ENCODE data around the gene ZGPAT. TPM values are rescaled to one million over a fixed set of nuclear protein-coding genes. Genes with fewer than 3 reads are reported as not detected.

The ZGPAT gene
- total and polyA plus RNA-seq, 9 of the 15 experiments (the other 6 are each of a cell fraction or from before 2014, with no cell fraction given), result 0.14 to 26.6 (median 7.4) TPM

DNA sequence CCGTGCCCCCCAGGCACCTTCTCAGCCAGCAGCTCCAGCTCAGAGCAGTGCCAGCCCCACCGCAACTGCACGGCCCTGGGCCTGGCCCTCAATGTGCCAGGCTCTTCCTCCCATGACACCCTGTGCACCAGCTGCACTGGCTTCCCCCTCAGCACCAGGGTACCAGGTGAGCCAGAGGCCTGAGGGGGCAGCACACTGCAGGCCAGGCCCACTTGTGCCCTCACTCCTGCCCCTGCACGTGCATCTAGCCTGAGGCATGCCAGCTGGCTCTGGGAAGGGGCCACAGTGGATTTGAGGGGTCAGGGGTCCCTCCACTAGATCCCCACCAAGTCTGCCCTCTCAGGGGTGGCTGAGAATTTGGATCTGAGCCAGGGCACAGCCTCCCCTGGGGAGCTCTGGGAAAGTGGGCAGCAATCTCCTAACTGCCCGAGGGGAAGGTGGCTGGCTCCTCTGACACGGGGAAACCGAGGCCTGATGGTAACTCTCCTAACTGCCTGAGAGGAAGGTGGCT is 10.4 kb upstream of the ZGPAT start (continued):
- TF ChIP-seq RFX7 (CRISPR knock-in tag; IDR thresholded peaks at IDR 0.05), result no peak
- no peak for TF ChIP-seq XRCC3 (IDR thresholded peaks at IDR 0.05)

DNA sequence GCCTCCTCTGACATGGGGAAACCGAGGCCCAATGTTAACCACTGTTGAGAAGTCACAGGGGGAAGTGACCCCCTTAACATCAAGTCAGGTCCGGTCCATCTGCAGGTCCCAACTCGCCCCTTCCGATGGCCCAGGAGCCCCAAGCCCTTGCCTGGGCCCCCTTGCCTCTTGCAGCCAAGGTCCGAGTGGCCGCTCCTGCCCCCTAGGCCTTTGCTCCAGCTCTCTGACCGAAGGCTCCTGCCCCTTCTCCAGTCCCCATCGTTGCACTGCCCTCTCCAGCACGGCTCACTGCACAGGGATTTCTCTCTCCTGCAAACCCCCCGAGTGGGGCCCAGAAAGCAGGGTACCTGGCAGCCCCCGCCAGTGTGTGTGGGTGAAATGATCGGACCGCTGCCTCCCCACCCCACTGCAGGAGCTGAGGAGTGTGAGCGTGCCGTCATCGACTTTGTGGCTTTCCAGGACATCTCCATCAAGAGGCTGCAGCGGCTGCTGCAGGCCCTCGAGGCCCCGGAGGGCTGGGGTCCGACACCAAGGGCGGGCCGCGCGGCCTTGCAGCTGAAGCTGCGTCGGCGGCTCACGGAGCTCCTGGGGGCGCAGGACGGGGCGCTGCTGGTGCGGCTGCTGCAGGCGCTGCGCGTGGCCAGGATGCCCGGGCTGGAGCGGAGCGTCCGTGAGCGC is 9.8 kb upstream of the ZGPAT start:
- FAIRE-seq (no peak), ATAC-seq (no peak), DNase-seq (ENCODE audit: extremely low read depth in 1 of 4, low spot score in 3 of 4) (peak in 1 of 4 experiments; percentile 20)
- no peak overlapping the region for H3K4me3 ChIP-seq
- no peaks in the 10 kb centered on the region for H3K9me1 ChIP-seq (ENCODE audit: control insufficient read depth, insufficient read depth, low read length)
- 84% methylated on average over 29 of the region's 40 CpGs for WGBS (ENCODE audit: insufficient coverage, low coverage, missing lambda C conversion rate)
- in situ Hi-C loops (cut with MboI), result no loop called here
- H3K27me3 ChIP-seq (ENCODE audit: control insufficient read depth in 2 of 2, insufficient read depth in 2 of 2, low read length in 2 of 2), result no peaks in the 10 kb centered on the region
- intact Hi-C loops (cut with micrococcal nuclease), result no loop called here
- TF ChIP-seq ZEB2 (IDR thresholded peaks at IDR 0.05) (no peak), GTF2A2 (tag; IDR thresholded peaks at IDR 0.05) (no peak), POLR2B (IDR thresholded peaks at IDR 0.05; ENCODE audit: low read depth, partially characterized antibody) (peak; percentile 24), HNRNPUL1 (IDR thresholded peaks at IDR 0.05; ENCODE audit: low read length) (0 out of 2 replicates have a peak, but pooled peaks have one; percentile 4), SUPT5H (IDR thresholded peaks at IDR 0.05) (peak; percentile 52; the same call in 1 of the 2 replicates), PCBP1 (IDR thresholded peaks at IDR 0.05; ENCODE audit: low read depth, low read length, poor library complexity, severe bottlenecking) (peak; percentile 43), RFX5 (IDR thresholded peaks at IDR 0.05; ENCODE audit: low read depth, low read length) (no peak), RBM22 (IDR thresholded peaks at IDR 0.05; ENCODE audit: low read depth, low read length, poor library complexity, severe bottlenecking) (peak; percentile 20), RBFOX2 (IDR thresholded peaks at IDR 0.05; ENCODE audit: low read depth, low read length) (0 out of 2 replicates have a peak, but pooled peaks have one; percentile 27), PTBP1 (IDR thresholded peaks at IDR 0.05; ENCODE audit: low read depth, low read length) (0 out of 2 replicates have a peak, but pooled peaks have one; percentile 17), POLR2G (IDR thresholded peaks at IDR 0.05; ENCODE audit: low read depth, low read length) (peak; percentile 80), POLR2AphosphoS2 (IDR thresholded peaks at IDR 0.05; ENCODE audit: low read length) (peak; percentile 76), SNRNP70 (optimal IDR thresholded peaks at IDR 0.05; ENCODE audit: low read depth, low read length) (peak; percentile 55)
- TF ChIP-seq, protein P1, sequence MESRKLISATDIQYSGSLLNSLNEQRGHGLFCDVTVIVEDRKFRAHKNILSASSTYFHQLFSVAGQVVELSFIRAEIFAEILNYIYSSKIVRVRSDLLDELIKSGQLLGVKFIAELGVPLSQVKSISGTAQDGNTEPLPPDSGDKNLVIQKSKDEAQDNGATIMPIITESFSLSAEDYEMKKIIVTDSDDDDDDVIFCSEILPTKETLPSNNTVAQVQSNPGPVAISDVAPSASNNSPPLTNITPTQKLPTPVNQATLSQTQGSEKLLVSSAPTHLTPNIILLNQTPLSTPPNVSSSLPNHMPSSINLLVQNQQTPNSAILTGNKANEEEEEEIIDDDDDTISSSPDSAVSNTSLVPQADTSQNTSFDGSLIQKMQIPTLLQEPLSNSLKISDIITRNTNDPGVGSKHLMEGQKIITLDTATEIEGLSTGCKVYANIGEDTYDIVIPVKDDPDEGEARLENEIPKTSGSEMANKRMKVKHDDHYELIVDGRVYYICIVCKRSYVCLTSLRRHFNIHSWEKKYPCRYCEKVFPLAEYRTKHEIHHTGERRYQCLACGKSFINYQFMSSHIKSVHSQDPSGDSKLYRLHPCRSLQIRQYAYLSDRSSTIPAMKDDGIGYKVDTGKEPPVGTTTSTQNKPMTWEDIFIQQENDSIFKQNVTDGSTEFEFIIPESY (CRISPR knock-in tag; IDR thresholded peaks at IDR 0.05), result peak; percentile 40; the same call in 1 of the 2 replicates
- ChIA-PET CTCF (ENCODE audit: low intra/inter-chr PET ratio) (no interaction called here), POLR2A (interaction anchor here (0.6 to 3.1 kb wide), 7 partner anchors 10 to 263 kb away, joined by 3 to 27 read pairs (median 3); partner anchors contain the start of genes ARFRP1, TPD52L2 and ZGPAT)
- H4K20me1 ChIP-seq (replicated peaks; ENCODE audit: control insufficient read depth, insufficient read depth, low read length), result no peaks in the 10 kb centered on the region; the same call in 1 of the 2 replicates
- peaks cover 9 to 86% of the 10 kb centered on the region in 2 experiments for H3K4me1 ChIP-seq (replicated peaks in 1 of 2; ENCODE audit: control insufficient read depth in 2 of 2, insufficient read depth in 2 of 2, low read length in 2 of 2)
- H3K9me3 ChIP-seq (replicated peaks; ENCODE audit: control insufficient read depth, insufficient read depth, low read depth, low read length), result no peaks in the 10 kb centered on the region
- no TSS peak for BruUV-seq (replicated peaks)
- H3K27ac ChIP-seq (ENCODE audit: extremely low read depth, low read depth, low read length), result no peak overlapping the region
- H2AFZ ChIP-seq (ENCODE audit: low read depth, low read length), result no peak overlapping the region
- no peaks in the 10 kb centered on the region for H3K79me2 ChIP-seq (ENCODE audit: control insufficient read depth, insufficient read depth, low read length)
- no peak overlapping the region; a peak in 1 of 4 replicates for H3K9ac ChIP-seq (ENCODE audit: insufficient read depth in 1 of 2, low read depth in 2 of 2, low read length in 2 of 2)
- no peak overlapping the region for H3K4me2 ChIP-seq (ENCODE audit: insufficient read depth, low read length)
- peaks cover 26% of the 10 kb centered on the region; the same call in 2 of the 3 replicates for H3K36me3 ChIP-seq (ENCODE audit: control insufficient read depth, insufficient read depth, low read length)
